ENCODE data around the gene LRRC61.
"Not testable (repeated sequence)": the region's sequence is repeated elsewhere in the genome, so short reads cannot be mapped to it uniquely, and the experiment has no call there.

LRRC61 gene

GRCh38 chr7:150307129-150307528 is 16.0 kb upstream of the LRRC61 start:
- DNase-seq (ENCODE audit: low read depth, low spot score): no peak

GRCh38 chr7:150307904-150308303 is 15.3 kb upstream of the LRRC61 start:
- DNase-seq (ENCODE audit: low read depth, low spot score): no peak

GRCh38 chr7:150308575-150308974 is 14.6 kb upstream of the LRRC61 start:
- DNase-seq (ENCODE audit: low read depth, low spot score): no peak

GRCh38 chr7:150311146-150311545 is 12.0 kb upstream of the LRRC61 start:
- no peak for DNase-seq (ENCODE audit: low read depth, low spot score)

- DNase-seq (ENCODE audit: low read depth, low spot score): no peak
Measured at GRCh38 chr7:150311711-150312110, 11.4 kb upstream of the LRRC61 start.

- not testable (repeated sequence) for DNase-seq (ENCODE audit: low read depth, low spot score)
Measured at GRCh38 chr7:150312649-150313366, 10.3 kb upstream of the LRRC61 start.

- no peak for DNase-seq (ENCODE audit: low read depth, low spot score)
Measured at GRCh38 chr7:150313367-150313809, 9.8 kb upstream of the LRRC61 start.

- DNase-seq (ENCODE audit: low read depth, low spot score): no peak
Measured at GRCh38 chr7:150313870-150314269, 9.3 kb upstream of the LRRC61 start.

GRCh38 chr7:150314639-150315239 is 8.4 kb upstream of the LRRC61 start:
- no peak for DNase-seq (ENCODE audit: low read depth, low spot score)

- DNase-seq (ENCODE audit: low read depth, low spot score): not testable (repeated sequence)
Measured at GRCh38 chr7:150316987-150317386, 6.2 kb upstream of the LRRC61 start.

GRCh38 chr7:150317748-150318444 is 5.3 kb upstream of the LRRC61 start:
- no peak for DNase-seq (ENCODE audit: low read depth, low spot score)

GRCh38 chr7:150321788-150322113 is 1.4 kb upstream of the LRRC61 start:
- DNase-seq (ENCODE audit: low read depth, low spot score): no peak

GRCh38 chr7:150322114-150322832 is 882 bp upstream of the LRRC61 start:
- no peak for DNase-seq (ENCODE audit: low read depth, low spot score)

GRCh38 chr7:150323682-150324372 is 672 bp downstream of the LRRC61 start:
- DNase-seq (ENCODE audit: low read depth, low spot score): no peak

GRCh38 chr7:150324373-150324961 is 1.3 kb downstream of the LRRC61 start:
- DNase-seq (ENCODE audit: low read depth, low spot score): no peak

- DNase-seq (ENCODE audit: low read depth, low spot score): no peak
Measured at GRCh38 chr7:150325110-150325611, 2.0 kb downstream of the LRRC61 start.

GRCh38 chr7:150325901-150326300 is 2.7 kb downstream of the LRRC61 start:
- no peak for DNase-seq (ENCODE audit: low read depth, low spot score)

- DNase-seq (ENCODE audit: low read depth, low spot score): no peak
Measured at GRCh38 chr7:150326657-150327268, 3.6 kb downstream of the LRRC61 start.

GRCh38 chr7:150327308-150327707 is 4.2 kb downstream of the LRRC61 start:
- DNase-seq (ENCODE audit: low read depth, low spot score): no peak

- DNase-seq (ENCODE audit: low read depth, low spot score): no peak
Measured at GRCh38 chr7:150329331-150330120, 6.4 kb downstream of the LRRC61 start.

All from smooth muscle cell of the brain vasculature (primary cell).